H1 (cell line): ENCODE data around the gene ARSA.

ENCODE experiments used
- CREB1 ChIP-seq: IDR thresholded peaks from 2 replicates; pipeline ENCODE4 v1.6.1; 2012; ENCODE audit warnings: inconsistent platforms
- EP300 ChIP-seq, 2 experiments: IDR thresholded peaks; 1 replicate in 1 of 2; 2 replicates in 1 of 2; pipeline ENCODE4 v1.6.1; 2011 to 2012; ENCODE audit warnings: low read depth in 2 of 2, low read length in 2 of 2, mild to moderate bottlenecking in 2 of 2, borderline replicate concordance in 1 of 2, inconsistent platforms in 1 of 2, moderate library complexity in 1 of 2
- EZH2 ChIP-seq: fragments of 200-600 bp; sonication (generic); IDR thresholded peaks from 2 replicates; pipeline ENCODE4 v1.7.1; 2012; ENCODE audit warnings: low read depth, mild to moderate bottlenecking, moderate library complexity, low read length, inconsistent platforms; ENCODE audit not compliant: severe bottlenecking
- JUN ChIP-seq: IDR thresholded peaks from 2 replicates; pipeline ENCODE4 v1.6.1; 2011; ENCODE audit warnings: low read depth, mild to moderate bottlenecking, improper control_type of control experiment, low read length
- JUND ChIP-seq: IDR thresholded peaks from 2 replicates; pipeline ENCODE4 v1.6.1; 2011; ENCODE audit warnings: mild to moderate bottlenecking, improper control_type of control experiment, low read length
- POLR2A ChIP-seq, 2 experiments: IDR thresholded peaks; 1 replicate in 1 of 2; 2 replicates in 1 of 2; pipeline ENCODE4 v1.6.1; 2011; ENCODE audit warnings: low read depth in 2 of 2, low read length in 2 of 2, mild to moderate bottlenecking in 2 of 2; ENCODE audit errors: control extremely low read depth in 1 of 2
- SAP30 ChIP-seq: fragments of 300-600 bp; sonication (generic); IDR thresholded peaks from 2 replicates; pipeline ENCODE4 v1.7.1; 2012; ENCODE audit warnings: low read length, moderate library complexity, mild to moderate bottlenecking, inconsistent platforms; ENCODE audit not compliant: insufficient read depth, insufficient replicate concordance
- TF ChIP-seq, protein P1 (sequence below), 3 experiments: IDR thresholded peaks; 1 replicate in 2 of 3; 2 replicates in 1 of 3; pipeline versions ENCODE4 v1.5.1 to v1.6.1; 2011; ENCODE audit warnings: low read length in 3 of 3, mild to moderate bottlenecking in 3 of 3, inconsistent platforms in 2 of 3, low read depth in 1 of 3, moderate library complexity in 1 of 3; ENCODE audit not compliant: insufficient read depth in 1 of 3; ENCODE audit errors: control extremely low read depth in 1 of 3
- TF ChIP-seq, protein P2 (sequence below): IDR thresholded peaks from 2 replicates; pipeline ENCODE4 v1.6.1; 2011; ENCODE audit warnings: low read depth, mild to moderate bottlenecking, low read length; ENCODE audit not compliant: insufficient read depth

DNA sequence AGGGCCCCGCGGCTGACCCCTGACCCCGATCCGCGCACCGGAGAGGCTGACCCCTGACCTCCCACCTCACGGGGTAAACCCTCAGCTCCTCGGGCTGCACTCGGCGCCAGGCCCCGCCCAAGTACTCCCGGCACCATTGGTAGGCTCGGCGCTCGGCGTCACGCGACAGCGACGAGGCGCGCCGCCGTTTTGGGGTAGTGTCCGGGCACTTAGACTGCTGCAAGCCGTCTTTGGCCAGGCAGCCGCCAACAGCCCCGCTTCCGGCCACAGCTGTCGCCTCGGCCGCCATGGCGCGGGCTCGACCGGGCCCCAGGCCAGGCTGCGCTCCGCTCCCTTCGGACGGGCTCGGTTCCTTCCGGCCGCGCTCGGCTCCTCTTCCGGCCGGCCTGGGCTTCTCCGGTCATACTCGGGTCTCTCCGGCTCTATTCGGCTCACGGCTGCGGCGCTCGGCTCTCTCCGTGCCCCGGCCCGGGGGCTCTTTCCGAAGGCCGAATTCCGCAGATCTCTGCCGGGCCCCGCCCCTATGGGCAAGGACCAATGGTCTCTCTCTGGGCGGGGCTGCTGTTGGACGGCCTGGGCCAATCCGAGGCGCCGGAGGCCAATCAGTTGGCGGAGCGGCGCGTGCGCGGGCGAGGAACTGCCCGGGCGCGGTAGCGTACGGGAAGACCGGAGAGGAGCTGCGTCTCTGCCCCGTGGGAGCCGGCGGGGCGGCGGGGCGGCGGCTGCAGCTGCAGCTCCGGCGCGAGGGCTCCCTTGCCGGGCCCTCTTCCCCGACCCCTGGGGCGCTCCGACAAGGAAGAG lies 45.3 kb downstream of the ARSA start, which contains the start of gene CHKB:
- TF ChIP-seq, protein P1, sequence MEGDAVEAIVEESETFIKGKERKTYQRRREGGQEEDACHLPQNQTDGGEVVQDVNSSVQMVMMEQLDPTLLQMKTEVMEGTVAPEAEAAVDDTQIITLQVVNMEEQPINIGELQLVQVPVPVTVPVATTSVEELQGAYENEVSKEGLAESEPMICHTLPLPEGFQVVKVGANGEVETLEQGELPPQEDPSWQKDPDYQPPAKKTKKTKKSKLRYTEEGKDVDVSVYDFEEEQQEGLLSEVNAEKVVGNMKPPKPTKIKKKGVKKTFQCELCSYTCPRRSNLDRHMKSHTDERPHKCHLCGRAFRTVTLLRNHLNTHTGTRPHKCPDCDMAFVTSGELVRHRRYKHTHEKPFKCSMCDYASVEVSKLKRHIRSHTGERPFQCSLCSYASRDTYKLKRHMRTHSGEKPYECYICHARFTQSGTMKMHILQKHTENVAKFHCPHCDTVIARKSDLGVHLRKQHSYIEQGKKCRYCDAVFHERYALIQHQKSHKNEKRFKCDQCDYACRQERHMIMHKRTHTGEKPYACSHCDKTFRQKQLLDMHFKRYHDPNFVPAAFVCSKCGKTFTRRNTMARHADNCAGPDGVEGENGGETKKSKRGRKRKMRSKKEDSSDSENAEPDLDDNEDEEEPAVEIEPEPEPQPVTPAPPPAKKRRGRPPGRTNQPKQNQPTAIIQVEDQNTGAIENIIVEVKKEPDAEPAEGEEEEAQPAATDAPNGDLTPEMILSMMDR (IDR thresholded peaks at IDR 0.05; ENCODE audit: control extremely low read depth in 1 of 3, insufficient read depth in 1 of 3, low read depth in 1 of 3, low read length in 3 of 3) = no peak
- TF ChIP-seq SAP30 (no peak), POLR2A (IDR thresholded peaks at IDR 0.05; ENCODE audit: control extremely low read depth in 1 of 2, low read depth in 2 of 2, low read length in 2 of 2) (peak in 1 of 2 experiments; percentile 62; a peak in 1 of 3 replicates), CREB1 (peak; percentile 92), JUN (no peak), EZH2 (no peak), JUND (no peak), EP300 (IDR thresholded peaks at IDR 0.05; ENCODE audit: borderline replicate concordance in 1 of 2, low read depth in 2 of 2, low read length in 2 of 2) (no peak)
- TF ChIP-seq, protein P2, sequence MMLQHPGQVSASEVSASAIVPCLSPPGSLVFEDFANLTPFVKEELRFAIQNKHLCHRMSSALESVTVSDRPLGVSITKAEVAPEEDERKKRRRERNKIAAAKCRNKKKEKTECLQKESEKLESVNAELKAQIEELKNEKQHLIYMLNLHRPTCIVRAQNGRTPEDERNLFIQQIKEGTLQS = 0 out of 2 replicates have a peak, but pooled peaks have one; percentile 33
